Astrocyte (in vitro differentiated cells and primary cell): ENCODE results near the gene NOP10. TPM values are rescaled to one million over a fixed set of nuclear protein-coding genes. Genes with fewer than 3 reads are reported as not detected.

Source experiments
- DNase-seq: peaks from one replicate; pipeline ENCODE4 v3.0.0-alpha.2; 2010; ENCODE audit warnings: low read depth
- FAIRE-seq: peaks from 2 replicates; lab custom pipeline; 2011; peaks lifted over from hg19 to GRCh38; lab: Jason Lieb, UNC
- H2AFZ ChIP-seq: 2 replicates; pipeline ENCODE4 v1.6.0; 2012; ENCODE audit warnings: low read depth, low read length, inconsistent platforms
- H3K27ac ChIP-seq: 2 replicates; pipeline ENCODE4 v1.5.1; 2011; ENCODE audit warnings: low read depth, low read length, inconsistent platforms
- H3K27me3 ChIP-seq: 2 replicates; pipeline ENCODE4 v1.6.0; 2011; ENCODE audit warnings: low read length, inconsistent platforms; ENCODE audit not compliant: insufficient read depth
- H3K36me3 ChIP-seq: 2 replicates; pipeline ENCODE4 v1.5.1; 2011; ENCODE audit warnings: low read length, inconsistent platforms; ENCODE audit not compliant: insufficient read depth
- H3K4me1 ChIP-seq: 2 replicates; pipeline ENCODE4 v1.5.1; 2011; ENCODE audit warnings: low read length, inconsistent platforms; ENCODE audit not compliant: insufficient read depth
- H3K4me2 ChIP-seq: 2 replicates; pipeline ENCODE4 v1.6.0; 2012; ENCODE audit warnings: low read length, inconsistent platforms
- H3K4me3 ChIP-seq: 2 replicates; pipeline ENCODE4 v1.5.1; 2011; ENCODE audit warnings: low read depth, mild to moderate bottlenecking, low read length, inconsistent platforms; ENCODE audit not compliant: insufficient read depth
- H3K79me2 ChIP-seq: 2 replicates; pipeline ENCODE4 v1.6.0; 2012; ENCODE audit warnings: mild to moderate bottlenecking, low read length, inconsistent platforms; ENCODE audit not compliant: insufficient read depth
- H3K9ac ChIP-seq: 2 replicates; pipeline ENCODE4 v1.6.0; 2012; ENCODE audit warnings: mild to moderate bottlenecking, low read length, inconsistent platforms
- H3K9me3 ChIP-seq: 2 replicates; pipeline ENCODE4 v1.5.1; 2012; ENCODE audit warnings: low read depth, mild to moderate bottlenecking, low read length, inconsistent platforms; ENCODE audit not compliant: insufficient read depth
- H4K20me1 ChIP-seq: 2 replicates; pipeline ENCODE4 v1.6.0; 2012; ENCODE audit warnings: low read length, inconsistent platforms; ENCODE audit not compliant: insufficient read depth
- H3K27ac Mint-ChIP-seq: one replicate; pipeline ENCODE4 v1.8.0; 2021; ENCODE audit warnings: mild to moderate bottlenecking, mixed read lengths; ENCODE audit not compliant: unreplicated experiment
- H3K27me3 Mint-ChIP-seq: one replicate; pipeline ENCODE4 v1.8.0; 2021; ENCODE audit warnings: low read depth, mixed read lengths; ENCODE audit not compliant: unreplicated experiment
- H3K36me3 Mint-ChIP-seq: one replicate; pipeline ENCODE4 v1.8.0; 2021; ENCODE audit warnings: low read depth, mixed read lengths; ENCODE audit not compliant: unreplicated experiment
- H3K4me1 Mint-ChIP-seq: one replicate; pipeline ENCODE4 v1.8.0; 2021; ENCODE audit warnings: low read depth, mixed read lengths; ENCODE audit not compliant: unreplicated experiment
- H3K4me3 Mint-ChIP-seq: one replicate; pipeline ENCODE4 v1.8.0; 2021; ENCODE audit warnings: mild to moderate bottlenecking, moderate library complexity, mixed read lengths; ENCODE audit not compliant: unreplicated experiment
- H3K9me3 Mint-ChIP-seq: one replicate; pipeline ENCODE4 v1.8.0; 2021; ENCODE audit warnings: mild to moderate bottlenecking, mixed read lengths; ENCODE audit not compliant: unreplicated experiment
- CTCF ChIP-seq: IDR thresholded peaks from 2 replicates; pipeline ENCODE4 v1.5.1; 2011; ENCODE audit warnings: low read depth, mild to moderate bottlenecking, inconsistent platforms, low read length, moderate library complexity; ENCODE audit not compliant: insufficient read depth
- EZH2 ChIP-seq: IDR thresholded peaks from 2 replicates; pipeline ENCODE4 v1.6.1; 2012; ENCODE audit warnings: mild to moderate bottlenecking, low read length, inconsistent platforms; ENCODE audit not compliant: insufficient read depth
- total RNA-seq: library from RNA; stranded (reverse); gene quantifications from 2 replicates; pipeline ENCODE4 v1.2.1, GENCODE V29; 2021

The NOP10 gene
- total RNA-seq, 1 donor from 2014 or later: 224 TPM

- DNase-seq: no peak
- H3K4me1 Mint-ChIP-seq: peaks cover 10% of the 10 kb centered on the region
- H3K36me3 Mint-ChIP-seq: peaks cover 24% of the 10 kb centered on the region
- H3K27ac ChIP-seq: no peak overlapping the region
- H2AFZ ChIP-seq: no peak overlapping the region
- no peak overlapping the region for H3K4me3 ChIP-seq
- H3K9ac ChIP-seq: no peak overlapping the region
- peaks cover 21% of the 10 kb centered on the region for H3K79me2 ChIP-seq
- peaks cover 13% of the 10 kb centered on the region for H3K36me3 ChIP-seq
- no peaks in the 10 kb centered on the region for H3K27me3 Mint-ChIP-seq
- H3K9me3 Mint-ChIP-seq: no peaks in the 10 kb centered on the region
- H3K4me3 Mint-ChIP-seq: no peak overlapping the region
- FAIRE-seq: no peak
- no peaks in the 10 kb centered on the region for H3K9me3 ChIP-seq
- TF ChIP-seq EZH2 (no peak), CTCF (no peak)
- peaks cover 9% of the 10 kb centered on the region for H3K4me1 ChIP-seq
- no peak overlapping the region for H3K27ac Mint-ChIP-seq
- no peaks in the 10 kb centered on the region for H3K27me3 ChIP-seq
- no peak overlapping the region for H3K4me2 ChIP-seq
- peaks cover 25% of the 10 kb centered on the region for H4K20me1 ChIP-seq
Observed at GRCh38 chr15:34362047-34362773, 19.3 kb upstream of the NOP10 start.

GRCh38 chr15:34361278-34361677 lies 18.3 kb upstream of the NOP10 start:
- peaks cover 17% of the 10 kb centered on the region for H3K79me2 ChIP-seq
- H2AFZ ChIP-seq: no peak overlapping the region
- no peak for FAIRE-seq
- H3K9me3 Mint-ChIP-seq: no peaks in the 10 kb centered on the region
- no peak overlapping the region for H3K4me3 ChIP-seq
- TF ChIP-seq EZH2 (no peak), CTCF (no peak)
- DNase-seq: no peak
- H3K4me1 Mint-ChIP-seq: peaks cover 10% of the 10 kb centered on the region
- H3K27ac ChIP-seq: no peak overlapping the region
- peaks cover 9% of the 10 kb centered on the region for H3K4me1 ChIP-seq
- H3K4me3 Mint-ChIP-seq: no peak overlapping the region
- peaks cover 26% of the 10 kb centered on the region for H3K36me3 Mint-ChIP-seq
- no peak overlapping the region for H3K27ac Mint-ChIP-seq
- H3K36me3 ChIP-seq: peaks cover 13% of the 10 kb centered on the region
- H3K27me3 ChIP-seq: no peaks in the 10 kb centered on the region
- no peak overlapping the region for H3K4me2 ChIP-seq
- no peaks in the 10 kb centered on the region for H3K9me3 ChIP-seq
- no peaks in the 10 kb centered on the region for H3K27me3 Mint-ChIP-seq
- H4K20me1 ChIP-seq: peaks cover 24% of the 10 kb centered on the region
- no peak overlapping the region for H3K9ac ChIP-seq

- FAIRE-seq: no peak
- Mint-ChIP-seq H3K27me3 (no peaks in the 10 kb centered on the region), H3K9me3 (no peaks in the 10 kb centered on the region), H3K4me1 (peaks cover 3% of the 10 kb centered on the region), H3K27ac (no peak overlapping the region), H3K36me3 (peaks cover 30% of the 10 kb centered on the region), H3K4me3 (no peak overlapping the region)
- no peak overlapping the region for H3K4me3 ChIP-seq
- no peaks in the 10 kb centered on the region for H3K9me3 ChIP-seq
- TF ChIP-seq CTCF: no peak
- TF ChIP-seq EZH2: no peak
- no peak overlapping the region for H3K9ac ChIP-seq
- peaks cover 7% of the 10 kb centered on the region for H3K79me2 ChIP-seq
- no peak overlapping the region for H3K4me2 ChIP-seq
- H3K27me3 ChIP-seq: no peaks in the 10 kb centered on the region
- H3K27ac ChIP-seq: no peak overlapping the region
- peaks cover under 1% of the 10 kb centered on the region for H3K4me1 ChIP-seq
- no peak overlapping the region for H2AFZ ChIP-seq
- peaks cover 13% of the 10 kb centered on the region for H3K36me3 ChIP-seq
- DNase-seq: no peak
- H4K20me1 ChIP-seq: peaks cover 14% of the 10 kb centered on the region
Observed at GRCh38 chr15:34360298-34360697, 17.4 kb upstream of the NOP10 start.
